ENCODE data around the gene BLTP2.
A peak's percentile ranks its signal among the peaks of the same experiment; 100 is the strongest.
"Not testable (repeated sequence)": the region's sequence is repeated elsewhere in the genome, so short reads cannot be mapped to it uniquely, and the experiment has no call there.

Gene BLTP2

DNA sequence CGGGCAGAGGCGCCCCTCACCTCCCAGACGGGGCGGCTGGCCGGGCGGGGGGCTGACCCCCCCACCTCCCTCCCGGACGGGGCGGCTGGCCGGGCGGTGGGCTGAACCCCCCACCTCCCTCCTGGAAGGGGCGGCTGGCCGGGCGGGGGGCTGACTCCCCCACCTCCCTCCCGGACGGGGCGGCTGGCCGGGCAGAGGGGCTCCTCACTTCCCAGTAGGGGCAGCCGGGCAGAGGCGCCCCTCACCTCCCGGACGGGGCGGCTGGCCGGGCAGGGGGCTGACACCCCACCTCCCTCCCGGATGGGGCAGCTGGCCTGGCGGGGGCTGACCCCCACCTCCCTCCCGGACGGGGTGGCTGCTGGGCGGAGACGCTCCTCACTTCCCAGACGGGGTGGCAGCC lies 40.9 kb downstream of the BLTP2 start:
- H3K9ac ChIP-seq (ENCODE audit: low read depth in 1 of 2, low read length in 2 of 2); H3K36me3 ChIP-seq (ENCODE audit: control insufficient read depth in 2 of 2, insufficient read depth in 2 of 2, low read length in 2 of 2); H3K27me3 ChIP-seq (ENCODE audit: control insufficient read depth in 2 of 2, insufficient read depth in 2 of 2, low read length in 2 of 2); H3K9me3 ChIP-seq (ENCODE audit: control insufficient read depth in 2 of 2, low read length in 2 of 2); H3K4me3 ChIP-seq (ENCODE audit: low read length in 2 of 2); H3K27ac ChIP-seq (ENCODE audit: low read depth in 2 of 2, low read length in 2 of 2): not testable (repeated sequence)
- H3K4me1 ChIP-seq (ENCODE audit: control insufficient read depth in 2 of 2, insufficient read depth in 2 of 2, low read length in 2 of 2) = peaks cover 0 to 10% of the 10 kb centered on the region in 2 donors

GRCh38 chr17:28599311-28600184 lies 45.4 kb downstream of the BLTP2 start:
- Histone ChIP-seq H3K9ac (ENCODE audit: low read depth in 1 of 2, low read length in 2 of 2) (peak overlapping the region; percentile 93 to 94), H3K9me3 (ENCODE audit: control insufficient read depth in 2 of 2, low read length in 2 of 2) (no peaks in the 10 kb centered on the region), H3K36me3 (ENCODE audit: control insufficient read depth in 2 of 2, insufficient read depth in 2 of 2, low read length in 2 of 2) (no peaks in the 10 kb centered on the region), H3K4me1 (ENCODE audit: control insufficient read depth in 2 of 2, insufficient read depth in 2 of 2, low read length in 2 of 2) (peaks cover 10 to 22% of the 10 kb centered on the region in 2 donors), H3K4me3 (ENCODE audit: low read length in 2 of 2) (peak overlapping the region; percentile 93), H3K27ac (ENCODE audit: low read depth in 2 of 2, low read length in 2 of 2) (peak overlapping the region; percentile 93 to 98), H3K27me3 (ENCODE audit: control insufficient read depth in 2 of 2, insufficient read depth in 2 of 2, low read length in 2 of 2) (no peaks in the 10 kb centered on the region)

GRCh38 chr17:28598799-28599310 lies 46.1 kb downstream of the BLTP2 start, which contains the start of gene SPAG5:
SPAG5 (minus strand) TSS chr17:28599025; CDS start chr17:28598946, 79 bp downstream.
- no peaks in the 10 kb centered on the region for H3K36me3 ChIP-seq (ENCODE audit: control insufficient read depth in 2 of 2, insufficient read depth in 2 of 2, low read length in 2 of 2)
- H3K9me3 ChIP-seq (ENCODE audit: control insufficient read depth in 2 of 2, low read length in 2 of 2) = no peaks in the 10 kb centered on the region
- no peaks in the 10 kb centered on the region for H3K27me3 ChIP-seq (ENCODE audit: control insufficient read depth in 2 of 2, insufficient read depth in 2 of 2, low read length in 2 of 2)
- H3K27ac ChIP-seq (ENCODE audit: low read depth in 2 of 2, low read length in 2 of 2) = peak within 1 kb of the TSS; percentile 93 to 98
- H3K4me3 ChIP-seq (ENCODE audit: low read length in 2 of 2) = peak within 1 kb of the TSS; percentile 93
- peak within 1 kb of the TSS; percentile 93 to 94 for H3K9ac ChIP-seq (ENCODE audit: low read depth in 1 of 2, low read length in 2 of 2)
- H3K4me1 ChIP-seq (ENCODE audit: control insufficient read depth in 2 of 2, insufficient read depth in 2 of 2, low read length in 2 of 2) = peaks cover 10 to 22% of the 10 kb centered on the region in 2 donors

DNA sequence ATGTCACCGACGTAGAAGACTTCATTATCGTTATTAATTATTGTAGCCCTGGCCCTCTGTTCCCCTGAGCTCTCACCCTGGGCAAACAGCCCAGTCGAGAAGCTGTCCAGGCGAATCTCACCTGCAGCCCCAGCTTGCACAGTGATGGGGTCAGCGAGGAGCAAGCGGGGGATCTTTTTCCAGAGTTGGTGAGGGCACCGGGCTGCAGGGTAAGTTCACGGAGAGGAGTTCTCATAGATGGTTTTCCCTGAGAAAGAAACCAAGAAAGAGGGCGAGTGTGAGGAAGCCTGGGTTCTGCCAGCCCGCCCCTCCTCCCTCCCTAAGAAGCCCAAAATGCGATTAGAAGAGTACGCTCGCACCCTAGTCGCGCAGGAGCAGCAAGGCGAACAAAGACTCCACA lies 46.6 kb downstream of the BLTP2 start:
- Histone ChIP-seq H3K4me3 (ENCODE audit: low read length in 2 of 2) (peak overlapping the region; percentile 93), H3K36me3 (ENCODE audit: control insufficient read depth in 2 of 2, insufficient read depth in 2 of 2, low read length in 2 of 2) (no peaks in the 10 kb centered on the region), H3K4me1 (ENCODE audit: control insufficient read depth in 2 of 2, insufficient read depth in 2 of 2, low read length in 2 of 2) (peaks cover 10 to 22% of the 10 kb centered on the region in 2 donors), H3K9me3 (ENCODE audit: control insufficient read depth in 2 of 2, low read length in 2 of 2) (no peaks in the 10 kb centered on the region), H3K27me3 (ENCODE audit: control insufficient read depth in 2 of 2, insufficient read depth in 2 of 2, low read length in 2 of 2) (no peaks in the 10 kb centered on the region), H3K9ac (ENCODE audit: low read depth in 1 of 2, low read length in 2 of 2) (peak overlapping the region; percentile 93 to 94), H3K27ac (ENCODE audit: low read depth in 2 of 2, low read length in 2 of 2) (peak overlapping the region; percentile 23 to 44)

- Histone ChIP-seq H3K27me3 (ENCODE audit: control insufficient read depth in 2 of 2, insufficient read depth in 2 of 2, low read length in 2 of 2) (no peaks in the 10 kb centered on the region), H3K36me3 (ENCODE audit: control insufficient read depth in 2 of 2, insufficient read depth in 2 of 2, low read length in 2 of 2) (no peaks in the 10 kb centered on the region), H3K4me1 (ENCODE audit: control insufficient read depth in 2 of 2, insufficient read depth in 2 of 2, low read length in 2 of 2) (peaks cover 10 to 22% of the 10 kb centered on the region in 2 donors), H3K9ac (ENCODE audit: low read depth in 1 of 2, low read length in 2 of 2) (peak overlapping the region in 1 of 2 donors; percentile 93), H3K4me3 (ENCODE audit: low read length in 2 of 2) (peak overlapping the region; percentile 93), H3K27ac (ENCODE audit: low read depth in 2 of 2, low read length in 2 of 2) (no peak overlapping the region), H3K9me3 (ENCODE audit: control insufficient read depth in 2 of 2, low read length in 2 of 2) (no peaks in the 10 kb centered on the region)
Observed at GRCh38 chr17:28597606-28598383, 47.2 kb downstream of the BLTP2 start.

Measured in mucosa of rectum (tissue), 2 donors.